ENCODE results near the gene CALML5.

Gene CALML5

GRCh38 chr10:5504146-5505072 lies 5.0 kb upstream of the CALML5 start:
- TF ChIP-seq CTCF (IDR thresholded peaks at IDR 0.05; ENCODE audit: low read depth, low read length): no peak
- no peak overlapping the region for H3K4me3 ChIP-seq (ENCODE audit: low read depth, low read length)

GRCh38 chr10:5503477-5503835 lies 4.1 kb upstream of the CALML5 start:
- no peak for TF ChIP-seq CTCF (IDR thresholded peaks at IDR 0.05; ENCODE audit: low read depth, low read length)
- no peak overlapping the region for H3K4me3 ChIP-seq (ENCODE audit: low read depth, low read length)

- H3K4me3 ChIP-seq (ENCODE audit: low read depth, low read length): no peak overlapping the region
- no peak for TF ChIP-seq CTCF (IDR thresholded peaks at IDR 0.05; ENCODE audit: low read depth, low read length)
Measured at GRCh38 chr10:5502571-5503476, 3.5 kb upstream of the CALML5 start.

GRCh38 chr10:5502061-5502521 lies 2.7 kb upstream of the CALML5 start:
- no peak overlapping the region for H3K4me3 ChIP-seq (ENCODE audit: low read depth, low read length)
- TF ChIP-seq CTCF (IDR thresholded peaks at IDR 0.05; ENCODE audit: low read depth, low read length): no peak

DNA sequence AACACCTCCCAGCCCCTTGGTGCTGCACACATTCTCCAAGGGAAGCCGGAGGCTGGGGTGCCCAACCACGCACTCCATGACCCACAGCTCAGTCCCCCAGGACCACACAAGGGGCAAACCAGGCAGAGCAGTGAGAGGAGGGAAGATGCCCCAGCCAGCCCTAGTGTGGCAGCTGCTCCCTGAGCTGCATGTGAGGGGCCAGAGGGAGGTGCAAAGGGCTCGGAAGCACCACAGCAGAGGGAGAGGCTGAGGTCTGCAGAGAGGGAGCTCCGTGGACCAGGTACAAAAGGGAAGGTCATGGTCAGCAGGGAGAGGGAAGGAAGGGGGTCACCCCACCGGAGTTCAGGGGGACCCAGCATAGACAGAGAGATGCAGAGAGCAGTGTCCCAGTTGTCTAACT lies 1.5 kb upstream of the CALML5 start:
- no peak overlapping the region for H3K4me3 ChIP-seq (ENCODE audit: low read depth, low read length)
- no peak for TF ChIP-seq CTCF (IDR thresholded peaks at IDR 0.05; ENCODE audit: low read depth, low read length)

- TF ChIP-seq CTCF (IDR thresholded peaks at IDR 0.05; ENCODE audit: low read depth, low read length): no peak
- H3K4me3 ChIP-seq (ENCODE audit: low read depth, low read length): no peak overlapping the region
Measured at GRCh38 chr10:5500162-5500670, 846 bp upstream of the CALML5 start.

Data from WI38 (cell line).